Measurements from ENCODE around the gene LATS1.
A peak's percentile ranks its signal among the peaks of the same experiment; 100 is the strongest.
"Not testable (repeated sequence)": the region's sequence is repeated elsewhere in the genome, so short reads cannot be mapped to it uniquely, and the experiment has no call there.

LATS1 gene

DNA sequence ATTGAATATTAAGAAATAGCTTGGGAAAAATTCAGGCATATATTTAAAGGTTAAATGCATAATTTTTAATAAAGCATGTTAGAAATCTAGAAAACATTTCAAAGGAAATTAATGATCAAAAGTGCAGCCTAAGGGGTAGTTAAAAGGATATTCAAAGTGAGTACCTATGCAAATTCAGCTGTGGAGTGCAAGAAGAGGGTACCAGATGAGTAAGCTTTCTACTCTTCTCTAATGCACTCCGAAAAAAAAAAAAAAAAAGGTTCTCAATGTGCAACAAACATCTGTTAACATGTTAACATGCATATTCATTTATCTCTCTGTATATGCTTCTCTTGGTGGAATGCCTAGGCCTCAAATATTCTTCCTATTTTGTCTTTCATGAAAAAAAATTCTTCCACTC is 37.4 kb downstream of the LATS1 start:
- H3K4me1 Mint-ChIP-seq (ENCODE audit: low read depth): no peaks in the 10 kb centered on the region
- intact Hi-C loops (cut with micrococcal nuclease): no loop called here
- H3K36me3 Mint-ChIP-seq (ENCODE audit: low read depth): peaks cover 65% of the 10 kb centered on the region
- H3K27ac Mint-ChIP-seq: no peak overlapping the region
- H3K27me3 Mint-ChIP-seq: no peaks in the 10 kb centered on the region
- no peaks in the 10 kb centered on the region for H3K9me3 Mint-ChIP-seq
- no peak overlapping the region for H3K4me3 Mint-ChIP-seq

- intact Hi-C loops (cut with micrococcal nuclease); H3K9me3 Mint-ChIP-seq; H3K27me3 Mint-ChIP-seq; H3K4me3 Mint-ChIP-seq; H3K27ac Mint-ChIP-seq; H3K4me1 Mint-ChIP-seq (ENCODE audit: low read depth): not testable (repeated sequence)
- H3K36me3 Mint-ChIP-seq (ENCODE audit: low read depth): peaks cover 99% of the 10 kb centered on the region
These were observed 45.6 kb downstream of the LATS1 start for GRCh38 chr6:149672265-149672664.

DNA sequence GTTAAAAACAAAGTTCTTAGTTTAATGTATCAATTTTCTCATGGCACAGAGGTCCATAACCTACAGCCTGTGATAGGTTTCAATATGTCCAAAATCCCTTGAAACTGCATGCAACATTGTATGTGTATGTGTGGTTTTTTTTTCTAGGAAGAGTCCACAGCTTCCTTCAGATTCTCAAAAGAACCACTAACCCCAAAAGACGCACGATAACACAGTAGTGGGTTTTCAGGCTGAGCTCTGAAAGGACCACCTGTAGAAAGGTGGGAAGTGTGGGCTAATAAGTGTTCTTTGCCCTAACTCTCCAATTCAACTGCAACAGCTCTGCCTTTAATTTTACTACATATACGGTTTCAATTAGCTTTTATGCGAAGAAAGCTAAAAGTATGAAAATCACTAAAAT is 57.9 kb downstream of the LATS1 start:
- H3K9me3 Mint-ChIP-seq: no peaks in the 10 kb centered on the region
- intact Hi-C loops (cut with micrococcal nuclease): no loop called here

GRCh38 chr6:149657441-149657840 is 60.5 kb downstream of the LATS1 start:
- Mint-ChIP-seq H3K36me3 (ENCODE audit: low read depth) (peaks cover 37% of the 10 kb centered on the region), H3K27ac (no peak overlapping the region), H3K27me3 (no peaks in the 10 kb centered on the region), H3K4me3 (no peak overlapping the region), H3K9me3 (no peaks in the 10 kb centered on the region), H3K4me1 (ENCODE audit: low read depth) (no peaks in the 10 kb centered on the region)
- intact Hi-C loops (cut with micrococcal nuclease): no loop called here

More for the DNA sequence above, 57.9 kb downstream of the LATS1 start:
- no peak overlapping the region for H3K27ac Mint-ChIP-seq
- H3K27me3 Mint-ChIP-seq: no peaks in the 10 kb centered on the region
- no peaks in the 10 kb centered on the region for H3K4me1 Mint-ChIP-seq (ENCODE audit: low read depth)
- H3K36me3 Mint-ChIP-seq (ENCODE audit: low read depth): peaks cover 62% of the 10 kb centered on the region
- no peak overlapping the region for H3K4me3 Mint-ChIP-seq

GRCh38 chr6:149651056-149651455 is 66.8 kb downstream of the LATS1 start:
- H3K4me3 Mint-ChIP-seq: no peak overlapping the region
- no peaks in the 10 kb centered on the region for H3K27me3 Mint-ChIP-seq
- H3K27ac Mint-ChIP-seq: no peak overlapping the region
- no peaks in the 10 kb centered on the region for H3K9me3 Mint-ChIP-seq
- intact Hi-C loops (cut with micrococcal nuclease): no loop called here
- peaks cover 10% of the 10 kb centered on the region for H3K4me1 Mint-ChIP-seq (ENCODE audit: low read depth)
- peaks cover 10% of the 10 kb centered on the region for H3K36me3 Mint-ChIP-seq (ENCODE audit: low read depth)

DNA sequence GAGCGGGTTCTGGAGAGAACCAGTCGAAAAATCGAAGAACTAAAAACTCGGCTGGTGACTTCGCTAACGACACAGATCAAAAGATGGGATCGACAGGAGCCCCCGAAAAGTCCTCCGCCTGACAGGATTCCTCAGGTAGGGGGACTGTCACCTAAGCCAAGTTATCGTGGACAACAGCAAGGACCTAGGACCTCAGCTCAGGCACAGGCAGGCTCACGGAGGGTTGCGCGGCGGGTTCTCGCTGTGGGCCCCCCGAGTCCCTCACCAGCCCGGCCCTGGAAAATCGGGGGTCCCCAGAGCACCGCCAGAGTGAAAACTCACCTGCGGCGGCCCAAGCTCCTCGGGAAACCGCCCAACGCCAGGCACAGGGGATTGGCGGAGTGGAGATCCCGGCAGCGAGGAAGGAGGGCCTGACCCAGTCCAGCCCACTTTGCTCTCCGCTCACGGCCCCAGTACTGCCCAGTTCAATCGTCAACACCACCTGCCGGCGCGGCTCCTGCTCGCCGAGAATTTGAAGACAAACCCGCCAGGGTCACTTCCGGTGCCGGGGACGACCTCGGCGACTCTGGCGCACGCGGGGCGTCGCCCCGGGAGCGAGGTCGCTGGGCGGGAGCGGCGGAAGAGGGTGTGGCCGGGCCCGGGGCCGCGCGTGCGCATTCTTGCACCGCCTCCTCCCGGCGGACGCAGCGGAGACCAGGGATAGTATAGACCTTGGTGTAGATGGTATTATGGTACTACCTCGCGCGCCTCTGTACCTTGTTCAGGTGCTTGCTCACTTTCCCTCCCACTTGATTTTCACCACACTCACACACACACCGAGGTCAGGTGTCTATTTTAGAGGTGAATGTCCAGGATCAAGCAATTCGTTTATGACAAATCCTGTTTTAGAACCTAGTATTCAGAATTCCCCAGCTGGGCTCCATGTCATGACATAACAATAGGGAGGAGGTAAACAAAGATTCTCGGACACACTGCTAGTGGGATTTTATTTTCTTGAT is 69.5 kb downstream of the LATS1 start, which contains the start of gene KATNA1:
Gene KATNA1, minus strand, starts transcription at position 567 of the 998 bp plus-strand sequence. CDS start 10,167 bp downstream, outside the sequence.
- Mint-ChIP-seq H3K27me3 (no peaks in the 10 kb centered on the region), H3K4me3 (peak within 1 kb of the TSS; percentile 87), H3K36me3 (ENCODE audit: low read depth) (peaks cover 10% of the 10 kb centered on the region), H3K9me3 (no peaks in the 10 kb centered on the region), H3K27ac (peak within 1 kb of the TSS; percentile 91), H3K4me1 (ENCODE audit: low read depth) (peaks cover 18% of the 10 kb centered on the region)
- intact Hi-C loops (cut with micrococcal nuclease): loop anchor here (5.0 kb wide), 1 partner anchor 81 kb away; the partner anchor contains the start of gene GINM1

DNA sequence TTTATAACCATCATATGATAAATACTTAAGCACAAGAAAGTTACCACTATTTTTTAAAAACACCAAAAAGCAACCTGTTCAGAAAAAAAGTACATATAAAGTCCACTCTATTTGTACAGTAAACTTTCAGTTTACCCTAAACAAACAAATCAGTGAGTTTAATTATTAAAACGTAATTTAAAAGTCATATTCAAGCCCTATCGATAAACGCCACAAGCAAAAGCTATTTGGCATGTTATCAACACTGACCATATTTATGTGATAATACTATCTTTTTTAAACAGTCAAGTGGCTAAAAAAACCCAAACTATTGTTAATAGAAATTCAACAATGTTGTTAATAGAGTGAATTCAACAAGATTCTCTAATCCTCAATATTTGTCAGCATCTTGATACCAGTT is 71.3 kb downstream of the LATS1 start:
- Mint-ChIP-seq H3K4me3 (no peak overlapping the region), H3K27me3 (no peaks in the 10 kb centered on the region), H3K27ac (no peak overlapping the region), H3K9me3 (no peaks in the 10 kb centered on the region), H3K4me1 (ENCODE audit: low read depth) (peaks cover 26% of the 10 kb centered on the region), H3K36me3 (ENCODE audit: low read depth) (peaks cover 10% of the 10 kb centered on the region)
- intact Hi-C loops (cut with micrococcal nuclease): loop anchor here (5.0 kb wide), 1 partner anchor 79 kb away; the partner anchor contains the start of gene GINM1

- Mint-ChIP-seq H3K9me3 (no peaks in the 10 kb centered on the region), H3K27ac (no peak overlapping the region), H3K4me3 (no peak overlapping the region), H3K27me3 (no peaks in the 10 kb centered on the region), H3K4me1 (ENCODE audit: low read depth) (peaks cover 16% of the 10 kb centered on the region), H3K36me3 (ENCODE audit: low read depth) (peaks cover 19% of the 10 kb centered on the region)
- intact Hi-C loops (cut with micrococcal nuclease): no loop called here
These were observed 74.9 kb downstream of the LATS1 start for GRCh38 chr6:149642829-149643580.

GRCh38 chr6:149636124-149636523 is 81.8 kb downstream of the LATS1 start:
- H3K36me3 Mint-ChIP-seq (ENCODE audit: low read depth): peaks cover 46% of the 10 kb centered on the region
- H3K4me3 Mint-ChIP-seq: no peak overlapping the region
- no peaks in the 10 kb centered on the region for H3K4me1 Mint-ChIP-seq (ENCODE audit: low read depth)
- intact Hi-C loops (cut with micrococcal nuclease): no loop called here
- no peaks in the 10 kb centered on the region for H3K9me3 Mint-ChIP-seq
- H3K27ac Mint-ChIP-seq: no peak overlapping the region
- no peaks in the 10 kb centered on the region for H3K27me3 Mint-ChIP-seq

GRCh38 chr6:149634315-149634714 is 83.6 kb downstream of the LATS1 start:
- Mint-ChIP-seq H3K9me3 (no peaks in the 10 kb centered on the region), H3K4me3 (no peak overlapping the region), H3K27ac (no peak overlapping the region), H3K36me3 (ENCODE audit: low read depth) (peaks cover 37% of the 10 kb centered on the region), H3K4me1 (ENCODE audit: low read depth) (peaks cover 3% of the 10 kb centered on the region), H3K27me3 (no peaks in the 10 kb centered on the region)
- intact Hi-C loops (cut with micrococcal nuclease): no loop called here

DNA sequence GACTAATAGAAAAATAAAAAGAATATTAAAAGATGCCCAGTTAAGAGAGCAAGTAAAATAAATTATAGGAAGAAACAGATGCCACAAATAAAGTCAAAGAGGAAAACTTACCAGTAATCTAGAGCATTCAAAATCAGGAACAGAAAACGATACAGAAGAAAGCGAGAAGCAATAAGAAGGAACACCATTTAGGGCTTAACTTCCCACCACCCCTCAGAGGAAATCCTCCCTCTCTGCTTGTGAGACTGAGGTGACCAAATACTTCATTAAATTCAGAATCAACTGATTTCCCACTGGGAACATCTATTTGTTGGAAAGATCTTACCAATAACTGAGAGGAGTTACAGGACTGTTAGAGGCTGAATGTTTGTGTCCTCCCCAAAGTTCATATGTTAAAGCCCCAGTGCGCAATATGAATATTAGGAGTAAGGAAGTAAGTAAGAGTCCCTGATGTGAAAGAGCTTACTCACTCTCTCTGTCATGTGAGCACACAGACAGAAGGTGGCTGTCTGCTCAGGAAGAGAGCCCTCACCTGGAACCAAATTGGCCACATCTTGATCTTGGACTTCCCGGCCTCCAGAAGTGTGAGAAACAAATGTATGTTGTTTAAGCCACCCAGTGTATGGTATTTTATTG is 88.9 kb downstream of the LATS1 start:
- H3K36me3 Mint-ChIP-seq (ENCODE audit: low read depth): peaks cover 27% of the 10 kb centered on the region
- H3K4me3 Mint-ChIP-seq: no peak overlapping the region
- intact Hi-C loops (cut with micrococcal nuclease): no loop called here
- H3K27me3 Mint-ChIP-seq: no peaks in the 10 kb centered on the region
- peak overlapping the region; percentile 86 for H3K27ac Mint-ChIP-seq
- peaks cover 15% of the 10 kb centered on the region for H3K4me1 Mint-ChIP-seq (ENCODE audit: low read depth)
- no peaks in the 10 kb centered on the region for H3K9me3 Mint-ChIP-seq

DNA sequence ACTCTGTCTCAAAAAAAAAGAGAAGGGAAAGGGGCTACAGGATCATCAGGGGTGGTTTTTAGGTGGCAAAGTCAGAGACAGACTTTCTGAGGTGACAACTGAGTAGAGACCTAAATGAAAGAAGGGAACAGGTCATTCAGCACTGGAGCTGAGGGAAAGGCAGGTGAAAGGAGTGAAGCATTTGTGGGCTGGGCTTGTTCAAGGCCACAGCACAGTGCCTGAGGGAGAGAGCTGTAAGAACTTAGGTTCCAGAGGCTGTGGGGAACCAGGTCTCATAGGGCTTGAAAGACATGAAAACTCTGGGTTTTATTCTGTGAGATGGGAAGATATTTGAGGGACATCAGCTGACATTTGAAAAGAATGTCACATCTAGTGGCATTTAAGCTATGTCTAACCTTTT is 90.2 kb downstream of the LATS1 start:
- H3K36me3 Mint-ChIP-seq (ENCODE audit: low read depth): peaks cover 37% of the 10 kb centered on the region
- no peaks in the 10 kb centered on the region for H3K9me3 Mint-ChIP-seq
- no peak overlapping the region for H3K4me3 Mint-ChIP-seq
- peak overlapping the region; percentile 57 for H3K27ac Mint-ChIP-seq
- peaks cover 15% of the 10 kb centered on the region for H3K4me1 Mint-ChIP-seq (ENCODE audit: low read depth)
- intact Hi-C loops (cut with micrococcal nuclease): no loop called here
- H3K27me3 Mint-ChIP-seq: no peaks in the 10 kb centered on the region

- Mint-ChIP-seq H3K27ac (no peak overlapping the region), H3K4me3 (no peak overlapping the region), H3K27me3 (no peaks in the 10 kb centered on the region), H3K4me1 (ENCODE audit: low read depth) (no peaks in the 10 kb centered on the region), H3K9me3 (peaks cover 12% of the 10 kb centered on the region), H3K36me3 (ENCODE audit: low read depth) (peaks cover 76% of the 10 kb centered on the region)
- intact Hi-C loops (cut with micrococcal nuclease): no loop called here
These were observed 102.1 kb downstream of the LATS1 start for GRCh38 chr6:149615805-149616204.

All from dendritic cell treated with granulocyte-macrophage colony-stimulating factor and Interleukin-4, amounts not matched to agents 40 ng/mL and 50 ng/mL, for 4 days (primary cell).